Left ventricle myocardium inferior (tissue), 1 donor: ENCODE measurements around the gene CDH4. TPM values are rescaled to one million over a fixed set of nuclear protein-coding genes. Genes with fewer than 3 reads are reported as not detected.

Experiments used
- DNase-seq: peaks from one replicate; pipeline ENCODE4 v3.0.0-alpha.2; 2020
- H3K27ac ChIP-seq: fragments of 200-600 bp; replicated peaks from 2 replicates; pipeline ENCODE4 v1.8.0; 2021
- H3K27me3 ChIP-seq: fragments of 200-600 bp; 2 replicates; pipeline ENCODE4 v1.8.0; 2021; ENCODE audit warnings: low read depth
- H3K36me3 ChIP-seq: fragments of 200-600 bp; 2 replicates; pipeline ENCODE4 v1.8.0; 2021
- H3K4me1 ChIP-seq: fragments of 200-600 bp; 2 replicates; pipeline ENCODE4 v1.8.0; 2021
- H3K4me3 ChIP-seq: fragments of 200-600 bp; 2 replicates; pipeline ENCODE4 v1.8.0; 2021; ENCODE audit warnings: mild to moderate bottlenecking, moderate library complexity
- H3K9me3 ChIP-seq: fragments of 200-600 bp; replicated peaks from 2 replicates; pipeline ENCODE4 v1.8.0; 2021
- CTCF ChIP-seq: fragments of 200-600 bp; IDR thresholded peaks from 2 replicates; pipeline ENCODE4 v1.8.0; 2021; ENCODE audit warnings: antibody characterized with exemption, mild to moderate bottlenecking, borderline replicate concordance
- intact Hi-C: fragments of 100-400 bp; cut with micrococcal nuclease; formaldehyde crosslinking; loops from one replicate; pipeline ENCODE4 v1.11.0; 2022
- total RNA-seq: library from RNA; stranded (reverse); fragmentation: NEBNext Ultra II Directional; extraction: Animal tissue kit (Norgen Biotek cat#: 25700); gene quantifications from one replicate; pipeline ENCODE4 v1.2.1, GENCODE V29; 2021
- donor health status: DM: no; HTN: yes; CAD: no; lungs with severe emphysema.

Gene CDH4
- total RNA-seq, 1 donor from 2014 or later, result 0.05 TPM

DNA sequence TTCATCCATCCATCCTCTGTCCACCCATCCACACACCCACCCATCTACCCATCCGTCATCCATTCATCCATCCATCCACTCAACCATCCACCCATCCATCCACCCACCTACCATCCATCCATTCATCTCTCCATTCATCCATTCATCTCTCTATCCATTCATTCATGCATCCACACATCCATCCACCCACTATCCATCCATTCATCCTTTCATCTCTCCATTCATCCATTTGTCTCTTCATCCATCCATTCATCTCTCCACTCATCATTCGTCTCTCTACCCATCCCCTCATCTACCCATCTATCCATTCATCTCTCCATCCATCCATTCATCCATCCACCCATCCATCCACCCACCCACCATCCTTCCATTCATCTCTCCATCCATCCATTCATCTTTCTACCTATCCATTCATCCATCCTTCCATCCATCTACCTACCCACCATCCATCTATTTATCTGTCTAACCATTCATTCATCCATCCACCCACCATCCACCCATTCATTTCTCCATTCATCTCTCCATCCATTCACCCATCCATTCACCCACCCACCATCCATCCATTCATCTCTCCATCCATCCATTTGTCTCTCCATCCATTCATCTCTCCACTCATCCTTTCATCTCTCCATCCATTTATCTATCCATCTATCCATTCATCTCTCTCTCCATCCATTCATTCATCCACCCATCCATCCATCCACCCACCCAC is 538.2 kb downstream of the CDH4 start:
- no peaks in the 10 kb centered on the region for H3K36me3 ChIP-seq
- H3K27me3 ChIP-seq, result peaks cover 59% of the 10 kb centered on the region
- no peaks in the 10 kb centered on the region for H3K9me3 ChIP-seq
- H3K4me3 ChIP-seq, result no peak overlapping the region
- intact Hi-C loops, result no loop called here
- H3K4me1 ChIP-seq, result no peaks in the 10 kb centered on the region
- no peak for TF ChIP-seq CTCF
- no peak overlapping the region for H3K27ac ChIP-seq
- no peak for DNase-seq

DNA sequence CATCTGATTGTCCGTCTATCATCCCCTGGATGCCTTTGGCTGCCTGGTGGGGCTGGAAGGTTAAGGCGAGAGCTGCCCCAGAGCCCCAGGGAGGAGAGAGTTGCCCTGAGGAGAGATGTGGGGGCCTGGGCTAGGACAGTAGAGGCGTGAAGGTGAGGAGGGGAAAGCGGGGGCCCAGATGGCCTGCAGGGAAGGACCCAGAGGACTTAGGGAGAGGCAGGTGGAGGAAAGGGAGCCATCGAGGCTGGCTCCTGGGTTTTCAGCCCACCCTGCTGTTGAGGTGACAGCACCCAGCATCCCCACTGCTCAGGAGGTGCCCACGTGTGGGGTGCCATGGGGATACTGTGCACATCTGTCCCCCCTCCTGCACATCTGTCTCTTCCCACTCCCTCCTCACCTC is 539.9 kb downstream of the CDH4 start:
- DNase-seq, result no peak
- intact Hi-C loops, result no loop called here
- peaks cover 65% of the 10 kb centered on the region for H3K27me3 ChIP-seq
- no peak overlapping the region for H3K4me3 ChIP-seq
- TF ChIP-seq CTCF, result no peak
- H3K36me3 ChIP-seq, result no peaks in the 10 kb centered on the region
- H3K9me3 ChIP-seq, result no peaks in the 10 kb centered on the region
- H3K27ac ChIP-seq, result no peak overlapping the region
- no peaks in the 10 kb centered on the region for H3K4me1 ChIP-seq

GRCh38 chr20:61795669-61796630 is 543.9 kb downstream of the CDH4 start:
- intact Hi-C loops, result no loop called here
- Histone ChIP-seq H3K9me3 (no peaks in the 10 kb centered on the region), H3K4me3 (no peak overlapping the region), H3K4me1 (no peaks in the 10 kb centered on the region), H3K36me3 (no peaks in the 10 kb centered on the region), H3K27ac (no peak overlapping the region), H3K27me3 (peaks cover 87% of the 10 kb centered on the region)
- no peak for TF ChIP-seq CTCF
- DNase-seq, result no peak

DNA sequence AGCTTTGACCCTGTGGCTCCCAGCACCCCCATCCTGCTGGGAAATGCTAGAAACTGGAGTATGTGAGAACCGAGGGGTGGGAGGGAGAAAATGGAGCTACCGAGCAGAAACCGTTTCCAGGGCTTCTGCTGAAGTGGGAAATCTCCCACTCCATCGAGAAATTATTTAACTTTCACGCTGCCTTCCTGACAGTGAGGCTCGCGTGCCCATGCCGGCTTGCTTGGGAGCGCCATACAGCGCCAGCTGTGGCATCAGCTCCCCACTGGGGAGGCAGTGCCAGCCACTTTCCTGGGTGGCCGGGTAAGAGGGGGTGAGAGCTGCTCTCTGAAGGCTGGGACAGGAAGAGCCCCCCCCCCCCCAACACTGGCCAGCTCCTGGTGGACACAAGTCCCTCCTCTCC is 544.7 kb downstream of the CDH4 start:
- no peaks in the 10 kb centered on the region for H3K36me3 ChIP-seq
- intact Hi-C loops, result no loop called here
- TF ChIP-seq CTCF, result no peak
- no peak overlapping the region for H3K4me3 ChIP-seq
- H3K27ac ChIP-seq, result no peak overlapping the region
- no peaks in the 10 kb centered on the region for H3K4me1 ChIP-seq
- peaks cover 87% of the 10 kb centered on the region for H3K27me3 ChIP-seq
- no peaks in the 10 kb centered on the region for H3K9me3 ChIP-seq
- no peak for DNase-seq

GRCh38 chr20:61797200-61797599 is 545.1 kb downstream of the CDH4 start:
- no peaks in the 10 kb centered on the region for H3K9me3 ChIP-seq
- H3K27ac ChIP-seq, result no peak overlapping the region
- H3K27me3 ChIP-seq, result peaks cover 87% of the 10 kb centered on the region
- no peaks in the 10 kb centered on the region for H3K36me3 ChIP-seq
- TF ChIP-seq CTCF, result no peak
- intact Hi-C loops, result no loop called here
- no peak for DNase-seq
- no peaks in the 10 kb centered on the region for H3K4me1 ChIP-seq
- no peak overlapping the region for H3K4me3 ChIP-seq
